Neural crest cell (in vitro differentiated cells): ENCODE data around the gene TNFSF9. TPM values are rescaled to one million over a fixed set of nuclear protein-coding genes. Genes with fewer than 3 reads are reported as not detected.

Experiments
- DNase-seq: peaks from one replicate; pipeline ENCODE4 v3.0.0; 2021; ENCODE audit warnings: low read depth, mixed read lengths, low spot score
- H3K27ac Mint-ChIP-seq: one replicate; pipeline ENCODE4 v1.8.0; 2021; ENCODE audit warnings: mild to moderate bottlenecking, mixed read lengths; ENCODE audit not compliant: unreplicated experiment
- H3K27me3 Mint-ChIP-seq: 2 replicates; pipeline ENCODE4 v1.8.0; 2021; ENCODE audit warnings: low read depth, mild to moderate bottlenecking, mixed read lengths
- H3K36me3 Mint-ChIP-seq: 2 replicates; pipeline ENCODE4 v1.8.0; 2021; ENCODE audit warnings: low read depth, mild to moderate bottlenecking, mixed read lengths
- H3K4me1 Mint-ChIP-seq: 2 replicates; pipeline ENCODE4 v1.8.0; 2021; ENCODE audit warnings: mixed read lengths
- H3K4me3 Mint-ChIP-seq: one replicate; pipeline ENCODE4 v1.8.0; 2021; ENCODE audit warnings: mild to moderate bottlenecking, mixed read lengths
- H3K9me3 Mint-ChIP-seq: 2 replicates; pipeline ENCODE4 v1.8.0; 2021; ENCODE audit warnings: mixed read lengths
- CTCF ChIP-seq: fragments of 200-600 bp; sonication (generic); conservative IDR thresholded peaks from 2 replicates; pipeline ENCODE4 v1.5.0; 2021; ENCODE audit warnings: antibody characterized with exemption, mild to moderate bottlenecking
- total RNA-seq: library from RNA; stranded (reverse); gene quantifications from 2 replicates; pipeline ENCODE4 v1.2.1, GENCODE V29; 2021

TNFSF9 gene
- total RNA-seq, 1 donor from 2014 or later, result 1.4 TPM

DNA sequence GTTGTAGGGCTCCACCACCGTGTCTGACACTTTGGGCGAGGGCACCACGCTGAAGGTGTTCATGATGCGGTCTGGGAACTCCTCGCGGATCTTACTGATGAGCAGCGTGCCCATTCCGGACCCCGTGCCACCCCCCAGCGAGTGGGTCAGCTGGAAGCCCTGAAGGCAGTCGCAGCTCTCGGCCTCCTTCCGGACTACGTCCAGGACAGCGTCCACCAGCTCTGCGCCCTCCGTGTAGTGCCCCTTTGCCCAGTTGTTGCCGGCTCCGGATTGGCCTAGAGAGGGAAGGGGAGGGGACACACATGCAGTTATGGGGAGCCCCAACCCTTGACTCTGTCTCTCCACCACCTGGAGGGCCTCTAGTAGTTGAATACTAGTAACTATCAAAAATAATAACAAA lies 34.9 kb upstream of the TNFSF9 start:
- no peak for DNase-seq
- Mint-ChIP-seq H3K4me3 (no peak overlapping the region), H3K9me3 (peaks cover 4% of the 10 kb centered on the region), H3K36me3 (peaks cover 5% of the 10 kb centered on the region), H3K4me1 (no peaks in the 10 kb centered on the region), H3K27ac (no peak overlapping the region), H3K27me3 (peaks cover 17% of the 10 kb centered on the region)
- TF ChIP-seq CTCF, result no peak

- peaks cover 31% of the 10 kb centered on the region for H3K27me3 Mint-ChIP-seq
- peak overlapping the region; percentile 91 for H3K27ac Mint-ChIP-seq
- peaks cover 5% of the 10 kb centered on the region for H3K4me1 Mint-ChIP-seq
- no peak for TF ChIP-seq CTCF
- DNase-seq, result no peak
- H3K9me3 Mint-ChIP-seq, result no peaks in the 10 kb centered on the region
- H3K4me3 Mint-ChIP-seq, result peak overlapping the region; percentile 10
- H3K36me3 Mint-ChIP-seq, result no peaks in the 10 kb centered on the region
Observed at GRCh38 chr19:6498294-6499036, 32.4 kb upstream of the TNFSF9 start.

- peaks cover 9% of the 10 kb centered on the region for H3K4me1 Mint-ChIP-seq
- peak overlapping the region; percentile 10 for H3K4me3 Mint-ChIP-seq
- no peak for DNase-seq
- no peak for TF ChIP-seq CTCF
- H3K27me3 Mint-ChIP-seq, result peaks cover 35% of the 10 kb centered on the region
- H3K36me3 Mint-ChIP-seq, result no peaks in the 10 kb centered on the region
- no peak overlapping the region for H3K27ac Mint-ChIP-seq
- H3K9me3 Mint-ChIP-seq, result no peaks in the 10 kb centered on the region
Observed at GRCh38 chr19:6499052-6499790, 31.6 kb upstream of the TNFSF9 start.

- DNase-seq, result no peak
- Mint-ChIP-seq H3K4me3 (peak overlapping the region; percentile 90), H3K27ac (no peak overlapping the region), H3K4me1 (peaks cover 13% of the 10 kb centered on the region), H3K27me3 (peaks cover 35% of the 10 kb centered on the region), H3K36me3 (no peaks in the 10 kb centered on the region), H3K9me3 (no peaks in the 10 kb centered on the region)
- no peak for TF ChIP-seq CTCF
Observed at GRCh38 chr19:6500837-6501739, 29.7 kb upstream of the TNFSF9 start.
